Neural cell (in vitro differentiated cells): ENCODE measurements around the gene FRK. TPM values are rescaled to one million over a fixed set of nuclear protein-coding genes. Genes with fewer than 3 reads are reported as not detected.

ENCODE experiments used
- H2AFZ ChIP-seq: fragments of 200-600, 300-800 bp; sonication (generic), shearing (Covaris generic); 2 replicates; pipeline ENCODE4 v1.6.0; 2014; ENCODE audit warnings: low read depth, mild to moderate bottlenecking, antibody characterized with exemption, low read length, moderate library complexity
- H3F3A ChIP-seq: fragments of 200-600 bp; shearing (Covaris generic); 2 replicates; pipeline ENCODE4 v1.6.1; 2016; ENCODE audit warnings: mild to moderate bottlenecking, moderate library complexity, mixed read lengths, antibody characterized with exemption, low read length; ENCODE audit not compliant: insufficient read depth, poor library complexity, severe bottlenecking
- H3K27ac ChIP-seq: fragments of 200-600, 300-800 bp; sonication (generic), shearing (Covaris generic); 2 replicates; pipeline ENCODE4 v1.5.1; 2014; ENCODE audit warnings: mild to moderate bottlenecking, low read length, moderate library complexity
- H3K27me3 ChIP-seq: fragments of 300-800, 200-600 bp; sonication (generic), shearing (Covaris generic); 2 replicates; pipeline ENCODE4 v1.6.0; 2014; ENCODE audit warnings: mild to moderate bottlenecking, low read depth, low read length, moderate library complexity; ENCODE audit not compliant: insufficient read depth
- H3K36me3 ChIP-seq: fragments of 300-800, 200-600 bp; sonication (generic), shearing (Covaris generic); 2 replicates; pipeline ENCODE4 v1.5.1; 2014; ENCODE audit warnings: mild to moderate bottlenecking, antibody characterized with exemption, low read length, moderate library complexity; ENCODE audit not compliant: insufficient read depth
- H3K4me2 ChIP-seq: fragments of 300-800, 200-600 bp; sonication (generic), shearing (Covaris generic); 2 replicates; pipeline ENCODE4 v1.6.0; 2014; ENCODE audit warnings: mild to moderate bottlenecking, low read length
- H3K4me3 ChIP-seq: fragments of 300-800, 200-600 bp; sonication (generic), shearing (Covaris generic); 2 replicates; pipeline ENCODE4 v1.5.1; 2014; ENCODE audit warnings: mild to moderate bottlenecking, low read length, moderate library complexity
- H3K79me2 ChIP-seq: fragments of 200-600 bp; shearing (Covaris generic); replicated peaks from 2 replicates; pipeline ENCODE4 v1.6.0; 2014; ENCODE audit warnings: mild to moderate bottlenecking, low read length, moderate library complexity; ENCODE audit not compliant: insufficient read depth
- H3K9ac ChIP-seq: fragments of 300-800, 200-600 bp; sonication (generic), shearing (Covaris generic); 2 replicates; pipeline ENCODE4 v1.6.1; 2016; ENCODE audit warnings: mild to moderate bottlenecking, low read length, mixed read lengths
- H3K9me2 ChIP-seq: fragments of 200-600 bp; shearing (Covaris generic); 2 replicates; pipeline ENCODE4 v1.6.1; 2016; ENCODE audit warnings: mild to moderate bottlenecking, low read length, mixed read lengths; ENCODE audit not compliant: insufficient read depth
- H3K9me3 ChIP-seq: fragments of 200-600, 300-800 bp; sonication (generic), shearing (Covaris generic); 2 replicates; pipeline ENCODE4 v1.6.1; 2016; ENCODE audit warnings: mild to moderate bottlenecking, mixed run types, low read length, moderate library complexity, mixed read lengths
- H4K20me1 ChIP-seq: fragments of 200-600 bp; shearing (Covaris generic); 2 replicates; pipeline ENCODE4 v1.6.1; 2016; ENCODE audit warnings: mild to moderate bottlenecking, mixed run types; ENCODE audit not compliant: insufficient read depth
- CTCF ChIP-seq: fragments of 450-650 bp; IDR thresholded peaks from 2 replicates; pipeline ENCODE4 v1.5.1; 2014; ENCODE audit warnings: antibody characterized with exemption, mild to moderate bottlenecking, moderate library complexity; ENCODE audit not compliant: poor library complexity, severe bottlenecking
- EP300 ChIP-seq: fragments of 450-650 bp; conservative IDR thresholded peaks from 2 replicates; pipeline ENCODE4 v1.6.1; 2014; ENCODE audit warnings: antibody characterized with exemption, mild to moderate bottlenecking, moderate library complexity; ENCODE audit not compliant: poor library complexity, severe bottlenecking
- EZH2 ChIP-seq: fragments of 200-600, 300-800 bp; shearing (Covaris generic), sonication (generic); IDR thresholded peaks from 2 replicates; pipeline ENCODE4 v1.6.1; 2014; ENCODE audit warnings: antibody characterized with exemption, low read length, borderline replicate concordance, mild to moderate bottlenecking; ENCODE audit not compliant: insufficient read depth, poor library complexity, severe bottlenecking
- MXI1 ChIP-seq: fragments of 450-650 bp; conservative IDR thresholded peaks from 2 replicates; pipeline ENCODE4 v1.6.1; 2014; ENCODE audit warnings: antibody characterized with exemption, mild to moderate bottlenecking; ENCODE audit not compliant: poor library complexity, severe bottlenecking
- POLR2AphosphoS5 ChIP-seq: IDR thresholded peaks from 2 replicates; pipeline ENCODE4 v1.6.1; 2012
- RAD21 ChIP-seq: fragments of 450-650 bp; conservative IDR thresholded peaks from 2 replicates; pipeline ENCODE4 v1.6.1; 2014; ENCODE audit warnings: antibody characterized with exemption, mild to moderate bottlenecking, moderate library complexity
- SMC3 ChIP-seq: fragments of 450-650 bp; conservative IDR thresholded peaks from 2 replicates; pipeline ENCODE4 v1.6.1; 2014; ENCODE audit warnings: antibody characterized with exemption, mild to moderate bottlenecking, moderate library complexity; ENCODE audit not compliant: poor library complexity
- TAF1 ChIP-seq: IDR thresholded peaks from 2 replicates; pipeline ENCODE4 v1.6.1; 2012; ENCODE audit warnings: low read depth
- polyA plus RNA-seq: library from polyadenylated mRNA; depleted of rRNA; stranded (reverse); fragments of >200 nt; gene quantifications from 2 replicates; pipeline ENCODE4 v1.2.3, GENCODE V29; 2014
- TF ChIP-seq, protein P1 (sequence below): IDR thresholded peaks from 2 replicates; pipeline ENCODE4 v1.6.1; 2012; ENCODE audit warnings: borderline replicate concordance

The FRK gene
- polyA plus RNA-seq, 1 donor from 2014 or later: not detected

DNA sequence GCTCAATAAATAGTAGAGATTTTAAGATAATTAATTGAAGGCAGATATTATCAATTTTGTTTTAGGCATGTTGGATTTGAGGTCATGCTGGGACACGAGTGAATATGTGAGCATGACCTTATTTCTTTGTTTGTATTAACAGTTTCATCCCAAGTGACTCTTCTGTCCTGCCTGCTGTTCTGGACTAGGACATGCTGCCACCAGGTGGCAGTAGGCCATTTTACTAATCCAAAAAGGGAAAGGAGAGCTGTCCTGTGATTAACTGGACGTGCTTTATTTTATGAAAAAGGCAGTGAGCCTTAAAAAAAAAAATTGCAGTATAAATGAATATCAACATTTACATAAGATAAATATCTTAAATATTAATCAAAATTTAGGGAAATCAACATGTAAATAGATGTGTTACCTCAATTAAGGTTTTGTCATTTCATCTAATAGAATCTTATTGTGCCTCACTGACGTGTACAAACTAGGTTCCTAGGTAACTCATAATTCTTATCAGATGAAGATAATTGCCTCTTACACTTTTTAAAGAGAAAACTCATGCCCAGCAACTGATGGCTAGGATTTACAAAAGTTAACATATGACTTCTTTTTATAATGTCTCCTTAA, 49.8 kb downstream of the FRK start:
- Histone ChIP-seq H3K4me3 (no peak overlapping the region), H3K36me3 (no peaks in the 10 kb centered on the region), H3K79me2 (no peaks in the 10 kb centered on the region), H3K9ac (no peak overlapping the region), H3K27me3 (no peaks in the 10 kb centered on the region), H3K4me2 (no peak overlapping the region), H2AFZ (no peak overlapping the region), H3K27ac (no peak overlapping the region), H3K9me2 (no peaks in the 10 kb centered on the region), H3K9me3 (no peaks in the 10 kb centered on the region), H4K20me1 (no peaks in the 10 kb centered on the region), H3F3A (no peaks in the 10 kb centered on the region)
- TF ChIP-seq MXI1 (no peak), CTCF (peak; percentile 71), SMC3 (peak; percentile 62), EZH2 (no peak), EP300 (no peak), POLR2AphosphoS5 (no peak), RAD21 (peak; percentile 57)

GRCh38 chr6:116010386-116010785, 50.3 kb downstream of the FRK start:
- H3K9me2 ChIP-seq: no peaks in the 10 kb centered on the region

More at GRCh38 chr6:116010386-116010785, 50.3 kb downstream of the FRK start:
- H3K27me3 ChIP-seq: no peaks in the 10 kb centered on the region
- H2AFZ ChIP-seq: no peak overlapping the region
- no peaks in the 10 kb centered on the region for H3F3A ChIP-seq
- no peaks in the 10 kb centered on the region for H4K20me1 ChIP-seq
- H3K36me3 ChIP-seq: no peaks in the 10 kb centered on the region
- H3K4me2 ChIP-seq: no peak overlapping the region
- no peak overlapping the region for H3K9ac ChIP-seq
- TF ChIP-seq EZH2 (no peak), SMC3 (no peak), RAD21 (no peak), TAF1 (no peak), CTCF (no peak), MXI1 (no peak), EP300 (no peak), POLR2AphosphoS5 (peak; percentile 51)
- TF ChIP-seq, protein P1, sequence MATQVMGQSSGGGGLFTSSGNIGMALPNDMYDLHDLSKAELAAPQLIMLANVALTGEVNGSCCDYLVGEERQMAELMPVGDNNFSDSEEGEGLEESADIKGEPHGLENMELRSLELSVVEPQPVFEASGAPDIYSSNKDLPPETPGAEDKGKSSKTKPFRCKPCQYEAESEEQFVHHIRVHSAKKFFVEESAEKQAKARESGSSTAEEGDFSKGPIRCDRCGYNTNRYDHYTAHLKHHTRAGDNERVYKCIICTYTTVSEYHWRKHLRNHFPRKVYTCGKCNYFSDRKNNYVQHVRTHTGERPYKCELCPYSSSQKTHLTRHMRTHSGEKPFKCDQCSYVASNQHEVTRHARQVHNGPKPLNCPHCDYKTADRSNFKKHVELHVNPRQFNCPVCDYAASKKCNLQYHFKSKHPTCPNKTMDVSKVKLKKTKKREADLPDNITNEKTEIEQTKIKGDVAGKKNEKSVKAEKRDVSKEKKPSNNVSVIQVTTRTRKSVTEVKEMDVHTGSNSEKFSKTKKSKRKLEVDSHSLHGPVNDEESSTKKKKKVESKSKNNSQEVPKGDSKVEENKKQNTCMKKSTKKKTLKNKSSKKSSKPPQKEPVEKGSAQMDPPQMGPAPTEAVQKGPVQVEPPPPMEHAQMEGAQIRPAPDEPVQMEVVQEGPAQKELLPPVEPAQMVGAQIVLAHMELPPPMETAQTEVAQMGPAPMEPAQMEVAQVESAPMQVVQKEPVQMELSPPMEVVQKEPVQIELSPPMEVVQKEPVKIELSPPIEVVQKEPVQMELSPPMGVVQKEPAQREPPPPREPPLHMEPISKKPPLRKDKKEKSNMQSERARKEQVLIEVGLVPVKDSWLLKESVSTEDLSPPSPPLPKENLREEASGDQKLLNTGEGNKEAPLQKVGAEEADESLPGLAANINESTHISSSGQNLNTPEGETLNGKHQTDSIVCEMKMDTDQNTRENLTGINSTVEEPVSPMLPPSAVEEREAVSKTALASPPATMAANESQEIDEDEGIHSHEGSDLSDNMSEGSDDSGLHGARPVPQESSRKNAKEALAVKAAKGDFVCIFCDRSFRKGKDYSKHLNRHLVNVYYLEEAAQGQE: no peak
- no peaks in the 10 kb centered on the region for H3K79me2 ChIP-seq
- no peak overlapping the region for H3K4me3 ChIP-seq
- H3K27ac ChIP-seq: no peak overlapping the region
- H3K9me3 ChIP-seq: no peaks in the 10 kb centered on the region
